HG03469 (cell line): Measurements from ENCODE around the gene SLC6A2.
A peak's percentile ranks its signal among the peaks of the same experiment; 100 is the strongest.

Source experiments
- ATAC-seq: cut with Tn5 transposase; IDR thresholded peaks from one replicate; pipeline ENCODE4 v1.9.1; 2021; ENCODE audit warnings: mild to moderate bottlenecking, moderate library complexity, moderate number of reproducible peaks; ENCODE audit not compliant: unreplicated experiment

SLC6A2 gene

DNA sequence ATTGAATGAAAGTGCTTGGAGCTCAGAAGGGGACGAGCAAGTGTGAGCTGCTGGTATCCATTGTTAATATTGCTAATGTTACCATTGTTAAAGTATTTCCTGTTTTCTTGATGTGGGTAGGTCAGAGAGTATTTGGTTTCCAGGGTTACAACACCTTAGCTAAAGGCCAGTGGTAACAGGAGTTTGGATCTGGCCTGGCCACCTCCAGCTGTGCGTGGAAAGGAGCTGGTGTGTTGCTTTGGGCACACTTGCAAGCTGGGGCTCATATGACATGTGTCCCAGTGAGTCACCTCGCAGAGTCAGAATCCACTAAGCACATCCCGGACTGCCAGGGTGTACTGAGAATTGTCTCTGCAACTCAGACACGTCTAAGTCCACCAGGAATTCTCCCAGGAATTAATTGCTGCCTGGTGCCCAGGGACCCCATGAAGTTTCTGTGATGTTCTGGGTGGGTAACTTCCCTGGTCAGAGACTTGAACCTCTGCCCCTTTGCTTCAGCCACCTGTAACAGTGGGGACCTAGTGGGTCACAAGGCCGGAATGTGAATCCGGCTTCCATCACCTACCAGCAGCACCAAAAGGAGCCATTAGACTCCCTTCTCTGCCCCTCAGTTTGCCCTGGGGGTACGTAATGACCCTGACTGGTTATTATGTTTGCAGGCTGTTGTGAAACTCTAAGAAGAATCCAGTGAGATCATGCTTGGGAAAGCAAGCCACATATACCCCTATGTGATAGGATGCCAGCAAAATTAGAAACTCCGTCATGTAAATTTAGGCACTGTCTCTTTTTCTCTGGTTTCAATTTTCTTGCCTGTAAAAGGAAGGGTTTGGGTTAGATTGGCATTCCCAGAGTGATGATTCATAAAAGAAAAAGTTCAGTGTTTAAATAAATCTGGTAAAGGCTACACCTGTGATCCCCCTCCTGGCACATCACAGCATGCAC is 12.8 kb downstream of the SLC6A2 start:
- no peak for ATAC-seq

DNA sequence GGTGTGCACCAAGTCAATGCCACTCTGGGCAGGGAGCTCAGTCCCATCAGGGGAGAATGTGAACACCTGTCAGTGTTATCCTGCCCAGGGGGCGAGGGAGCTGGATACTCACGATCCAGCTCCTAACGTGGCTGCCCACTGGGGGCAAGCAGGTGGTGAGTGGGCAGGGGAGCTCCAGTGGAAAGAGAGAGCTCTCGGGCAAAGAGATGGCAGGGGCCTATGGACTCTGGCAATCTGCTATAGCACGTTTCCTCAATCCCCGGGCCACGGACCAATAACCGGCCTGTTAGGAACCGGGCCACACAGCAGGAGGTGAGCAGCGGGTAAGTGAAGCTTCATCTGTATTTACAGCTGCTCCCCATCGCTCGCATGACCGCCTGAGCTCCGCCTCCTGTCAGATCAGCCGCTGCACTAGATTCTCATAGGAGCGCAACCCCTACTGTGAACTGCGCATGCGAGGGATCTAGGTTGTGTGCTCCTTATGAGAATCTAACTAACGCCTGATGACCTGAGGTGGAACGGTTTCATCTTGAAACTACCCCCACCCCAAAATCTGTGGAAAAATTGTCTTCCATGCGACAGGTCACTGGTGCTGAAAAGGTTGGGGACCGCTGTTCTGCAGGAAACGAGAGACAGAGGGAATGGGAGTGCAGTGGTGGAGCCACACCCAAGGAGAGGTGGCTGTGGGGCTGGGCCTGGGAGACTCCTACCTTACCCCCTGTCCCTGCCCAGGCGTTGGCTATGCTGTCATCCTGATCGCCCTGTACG is 15.6 kb downstream of the SLC6A2 start:
- ATAC-seq, result no peak

DNA sequence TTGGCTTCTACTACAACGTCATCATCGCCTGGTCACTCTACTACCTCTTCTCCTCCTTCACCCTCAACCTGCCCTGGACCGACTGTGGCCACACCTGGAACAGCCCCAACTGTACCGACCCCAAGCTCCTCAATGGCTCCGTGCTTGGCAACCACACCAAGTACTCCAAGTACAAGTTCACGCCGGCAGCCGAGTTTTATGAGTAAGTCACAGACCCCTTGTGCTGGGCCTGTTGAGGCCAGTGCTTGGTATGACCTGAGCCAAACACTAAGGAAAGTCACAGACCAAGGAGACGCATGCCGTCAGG is 16.1 kb downstream of the SLC6A2 start:
- no peak for ATAC-seq

DNA sequence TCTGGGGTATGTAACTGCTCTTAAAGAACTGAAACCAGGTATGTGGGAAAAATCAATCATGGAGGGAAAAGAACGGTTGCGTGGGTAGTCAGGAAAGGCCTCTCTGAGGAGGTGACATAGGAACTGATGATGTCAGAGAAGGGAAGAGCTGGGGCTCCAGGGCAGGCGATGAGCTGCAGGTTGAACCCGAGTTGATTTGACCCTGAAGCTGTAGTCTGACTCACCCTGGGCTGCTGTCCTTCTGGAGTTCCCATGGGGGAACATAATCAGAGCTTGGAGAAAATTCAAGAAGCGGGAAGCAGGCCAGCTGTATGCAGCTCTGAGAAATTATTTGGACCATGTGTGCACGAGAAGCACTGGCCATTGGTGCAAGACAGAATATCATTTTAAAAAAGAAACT is 16.7 kb downstream of the SLC6A2 start:
- no peak for ATAC-seq

DNA sequence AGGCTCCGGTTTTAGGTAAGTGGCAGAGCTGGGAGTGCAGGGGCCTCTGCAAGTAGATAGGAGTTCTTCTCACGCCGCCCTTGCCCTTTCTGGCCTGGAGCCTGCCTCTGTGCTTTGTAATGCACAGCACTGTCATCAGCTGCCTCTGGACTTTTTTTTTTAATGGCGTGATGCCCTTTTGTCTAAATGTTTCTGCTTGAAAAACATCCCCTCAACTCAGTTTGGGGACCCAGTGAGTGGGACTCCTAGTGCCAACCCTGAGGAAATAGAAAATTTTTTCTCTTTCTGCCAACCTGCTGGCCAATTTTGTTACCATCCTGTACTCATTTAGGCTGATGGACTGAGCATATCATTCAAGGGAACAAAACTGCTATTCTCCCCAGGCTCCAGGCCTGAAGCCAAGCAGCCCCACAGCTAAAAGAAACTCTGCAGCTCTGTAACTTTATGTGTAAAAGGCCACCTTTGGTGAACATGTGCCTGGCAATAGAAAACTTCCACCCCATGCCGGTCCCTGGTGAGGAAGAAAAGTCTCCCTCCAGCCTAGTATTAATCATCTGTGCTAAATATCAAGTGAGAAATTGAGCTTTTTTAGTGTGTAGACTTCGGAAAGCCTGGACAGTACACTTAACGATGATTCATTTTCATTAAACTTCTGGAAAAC is 22.5 kb downstream of the SLC6A2 start:
- ATAC-seq, result no peak

DNA sequence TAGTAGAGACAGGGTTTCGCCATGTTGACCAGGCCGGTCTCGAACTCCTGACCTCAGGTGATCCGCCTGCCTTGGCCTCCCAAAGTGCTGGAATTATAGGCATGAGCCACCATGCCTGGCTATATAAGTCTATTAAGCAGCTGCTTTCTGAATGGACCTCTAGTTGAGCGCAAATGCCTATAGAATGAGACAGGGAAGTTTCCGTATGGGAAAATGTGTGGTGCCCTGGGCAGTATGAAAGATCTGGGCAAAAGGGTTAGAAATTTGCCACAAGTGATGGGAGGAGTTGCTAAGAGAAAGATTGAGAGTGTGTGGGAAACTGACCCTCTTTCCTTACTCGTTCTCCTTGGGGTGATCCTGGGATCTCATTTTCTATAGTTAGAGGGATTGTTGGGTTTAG is 26.3 kb downstream of the SLC6A2 start:
- no peak for ATAC-seq

DNA sequence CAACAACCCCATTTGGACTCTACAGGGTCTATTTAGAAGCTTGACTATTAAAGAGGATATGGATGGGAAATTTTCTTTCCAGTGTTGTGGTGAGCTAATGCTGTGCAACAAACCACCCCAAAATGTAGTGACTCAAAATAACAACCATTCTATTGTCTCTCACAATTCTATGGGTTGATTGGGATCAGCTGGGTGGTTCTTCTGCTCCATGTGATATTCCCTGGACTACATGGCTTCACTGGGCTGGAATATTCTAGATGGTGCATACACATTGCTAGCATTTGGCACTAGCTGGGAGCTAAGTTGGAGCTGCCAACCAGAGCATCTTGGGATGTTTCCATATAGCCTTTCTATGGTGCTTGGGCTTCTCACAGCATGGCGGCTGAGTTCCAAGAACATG is 30.2 kb downstream of the SLC6A2 start:
- no peak for ATAC-seq

DNA sequence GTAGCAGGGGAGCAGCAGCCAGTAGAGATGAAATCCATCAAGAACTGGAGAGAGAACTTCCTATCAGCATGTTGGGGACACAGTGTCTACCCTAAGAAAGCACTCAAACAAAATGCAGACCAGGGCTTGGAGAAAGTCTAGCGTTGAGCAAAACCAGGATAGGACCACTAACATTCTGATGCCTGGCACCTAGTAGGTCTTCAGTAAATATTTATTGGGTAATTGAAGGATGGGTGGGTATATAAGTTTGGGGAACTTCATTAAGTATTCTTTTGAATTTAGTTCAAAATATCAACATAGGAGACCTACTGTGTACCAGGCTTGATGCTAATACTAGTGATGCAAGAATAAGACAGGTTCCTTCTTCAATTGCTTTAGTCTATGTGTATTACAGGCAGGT is 30.9 kb downstream of the SLC6A2 start:
- no peak for ATAC-seq

DNA sequence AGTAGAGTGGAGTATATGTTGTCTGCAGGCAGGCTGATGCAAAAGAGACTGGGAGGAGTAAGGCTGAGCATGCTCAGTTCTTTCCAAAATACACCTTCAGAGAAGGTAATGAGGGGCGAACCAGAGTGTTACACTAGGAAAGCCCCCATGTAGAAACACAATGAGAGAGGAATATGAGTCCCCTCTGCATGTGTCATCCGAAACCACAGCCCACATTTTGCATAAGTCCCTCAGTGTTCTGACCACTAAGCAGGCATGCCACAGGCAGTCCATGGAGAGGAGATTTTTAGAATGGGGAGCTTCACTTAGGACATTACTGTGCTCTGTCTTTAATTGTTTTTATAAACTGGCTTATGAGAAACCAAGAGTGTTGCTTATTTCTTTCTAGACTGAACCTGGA is 32.0 kb downstream of the SLC6A2 start:
- ATAC-seq, result no peak

DNA sequence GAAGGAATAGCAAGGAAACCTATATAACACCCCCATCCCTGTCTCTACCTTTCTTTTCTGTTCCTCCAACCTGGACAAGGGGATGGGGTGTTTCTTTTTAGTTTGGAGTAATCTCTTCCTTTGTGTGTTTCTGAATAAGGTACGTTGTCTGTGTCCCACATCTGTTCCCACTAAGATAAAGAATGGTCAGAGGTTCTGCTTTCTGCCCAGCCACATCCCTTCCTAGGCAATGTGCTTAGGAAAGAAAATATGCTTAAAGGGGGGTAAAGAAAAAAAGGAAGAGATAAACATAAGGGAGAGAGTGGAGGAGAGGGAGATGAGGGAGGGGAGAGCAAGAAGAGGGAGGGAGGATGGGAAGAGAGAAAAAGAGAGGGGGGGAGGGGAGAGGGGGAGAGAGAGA is 35.1 kb downstream of the SLC6A2 start:
- ATAC-seq, result no peak

DNA sequence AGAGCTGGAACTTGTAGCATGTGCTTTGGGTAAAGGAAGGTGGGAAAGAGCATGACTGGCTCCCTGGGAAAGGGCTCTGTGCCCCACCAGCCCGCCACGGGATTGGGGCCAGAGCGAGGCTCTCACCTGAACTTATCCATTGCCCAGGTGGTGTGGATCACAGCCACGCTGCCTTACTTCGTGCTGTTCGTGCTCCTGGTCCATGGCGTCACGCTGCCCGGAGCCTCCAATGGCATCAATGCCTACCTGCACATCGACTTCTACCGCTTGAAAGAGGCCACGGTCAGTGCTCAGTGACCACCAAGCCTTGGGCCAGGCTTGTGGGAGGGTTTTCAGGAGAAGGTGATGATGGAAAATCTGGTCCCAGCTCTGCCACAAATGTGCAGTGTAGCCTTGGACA is 36.0 kb downstream of the SLC6A2 start:
- ATAC-seq, result no peak

DNA sequence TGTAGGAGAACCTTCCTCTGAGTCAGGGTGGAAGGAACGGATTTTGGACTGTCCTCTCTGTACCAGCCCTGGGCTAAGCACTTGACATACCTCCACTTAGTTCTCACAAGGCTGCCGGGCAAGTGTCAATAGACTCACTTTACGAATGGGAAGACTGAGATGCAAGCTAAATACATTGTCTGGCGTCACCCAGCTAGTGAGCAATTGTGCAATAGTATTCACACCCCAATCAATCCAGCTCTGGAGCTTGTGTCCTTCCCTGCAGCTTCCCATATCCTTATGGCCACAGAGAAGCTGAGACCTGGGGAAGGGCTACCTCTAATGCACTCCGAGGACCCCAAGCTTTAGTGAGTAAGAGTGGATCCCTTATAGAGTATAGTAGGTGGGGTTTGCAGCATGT is 39.8 kb downstream of the SLC6A2 start:
- ATAC-seq, result no peak

DNA sequence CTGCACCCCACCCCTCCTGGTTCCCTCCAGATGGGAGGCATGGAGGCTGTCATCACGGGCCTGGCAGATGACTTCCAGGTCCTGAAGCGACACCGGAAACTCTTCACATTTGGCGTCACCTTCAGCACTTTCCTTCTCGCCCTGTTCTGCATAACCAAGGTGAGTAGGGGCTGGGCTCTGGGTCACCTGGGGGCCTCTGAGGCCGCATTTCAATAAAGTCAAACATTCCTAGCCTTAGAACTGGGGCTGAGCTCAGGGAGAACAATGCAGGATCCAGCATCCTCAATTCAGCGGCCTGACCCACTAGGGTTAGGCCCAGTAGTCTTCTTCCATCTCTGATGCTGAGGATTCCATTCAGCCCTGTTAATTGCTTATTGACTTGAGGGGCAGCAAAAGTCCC is 42.1 kb downstream of the SLC6A2 start:
- no peak for ATAC-seq

DNA sequence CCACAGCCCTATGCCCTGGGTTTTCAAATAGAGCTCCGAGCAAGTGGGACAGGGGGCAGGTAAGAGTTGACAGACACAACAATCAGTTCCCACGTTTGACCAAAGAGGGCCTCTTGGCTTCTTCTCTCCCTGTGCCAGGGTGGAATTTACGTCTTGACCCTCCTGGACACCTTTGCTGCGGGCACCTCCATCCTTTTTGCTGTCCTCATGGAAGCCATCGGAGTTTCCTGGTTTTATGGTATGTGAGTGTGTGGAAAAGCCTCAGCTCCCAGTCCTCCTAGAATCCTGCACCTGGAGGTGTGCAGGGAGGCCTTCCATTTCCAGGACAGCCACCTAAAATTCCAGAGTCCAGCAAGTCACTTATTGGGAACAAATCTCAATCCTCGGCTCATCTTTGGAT is 42.5 kb downstream of the SLC6A2 start:
- ATAC-seq, result no peak

DNA sequence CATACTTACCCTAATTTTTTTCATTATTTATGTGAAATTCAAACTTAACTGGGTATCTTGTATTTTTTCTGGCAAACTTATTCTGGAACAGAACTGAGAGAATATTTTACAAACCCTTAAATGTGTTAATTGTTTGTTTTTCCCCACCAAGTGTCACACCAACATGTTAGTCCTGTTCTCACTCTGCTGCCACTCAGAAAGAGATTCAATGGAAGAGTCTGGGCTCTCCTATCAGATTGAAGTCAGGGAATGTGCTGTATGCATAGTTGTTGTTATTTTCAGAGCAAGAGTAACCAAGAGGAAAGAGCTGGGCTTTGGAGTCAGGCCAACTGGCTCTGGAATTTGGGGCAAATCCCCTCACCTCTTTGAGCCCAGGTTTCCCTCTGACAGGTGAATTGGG is 43.2 kb downstream of the SLC6A2 start:
- no peak for ATAC-seq

DNA sequence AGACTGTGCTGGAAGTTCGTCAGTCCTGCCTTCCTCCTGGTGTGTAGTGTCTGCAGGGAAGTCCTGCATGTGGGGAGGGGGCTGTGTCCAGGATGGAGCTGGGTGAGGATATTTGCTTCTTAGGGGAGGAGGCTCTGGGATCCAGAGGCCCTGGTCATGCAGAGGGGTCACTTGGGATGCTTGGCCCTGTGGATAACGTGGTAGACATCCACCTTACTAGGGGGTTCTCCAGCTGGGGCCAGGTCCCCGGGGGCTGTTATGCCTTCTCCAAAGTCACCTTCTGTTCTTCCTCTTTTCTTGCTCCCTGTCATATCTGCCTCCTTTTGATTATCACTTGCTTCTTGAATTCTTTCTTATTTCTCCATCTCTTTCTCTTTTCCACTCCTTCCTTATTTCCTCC is 43.8 kb downstream of the SLC6A2 start:
- no peak for ATAC-seq

DNA sequence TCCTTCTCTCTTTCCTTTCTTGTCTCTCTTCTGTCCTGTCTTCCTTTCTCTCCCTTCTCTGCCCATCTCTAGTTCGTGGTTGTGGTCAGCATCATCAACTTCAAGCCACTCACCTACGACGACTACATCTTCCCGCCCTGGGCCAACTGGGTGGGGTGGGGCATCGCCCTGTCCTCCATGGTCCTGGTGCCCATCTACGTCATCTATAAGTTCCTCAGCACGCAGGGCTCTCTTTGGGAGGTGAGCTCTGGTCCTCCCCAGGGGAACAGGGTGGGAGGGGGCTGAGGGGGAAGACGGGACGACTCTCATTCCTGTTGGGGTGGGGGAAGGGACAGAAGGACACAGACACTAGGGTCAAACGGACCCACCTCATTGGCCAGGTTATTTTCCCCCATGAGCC is 44.3 kb downstream of the SLC6A2 start:
- ATAC-seq, result no peak

DNA sequence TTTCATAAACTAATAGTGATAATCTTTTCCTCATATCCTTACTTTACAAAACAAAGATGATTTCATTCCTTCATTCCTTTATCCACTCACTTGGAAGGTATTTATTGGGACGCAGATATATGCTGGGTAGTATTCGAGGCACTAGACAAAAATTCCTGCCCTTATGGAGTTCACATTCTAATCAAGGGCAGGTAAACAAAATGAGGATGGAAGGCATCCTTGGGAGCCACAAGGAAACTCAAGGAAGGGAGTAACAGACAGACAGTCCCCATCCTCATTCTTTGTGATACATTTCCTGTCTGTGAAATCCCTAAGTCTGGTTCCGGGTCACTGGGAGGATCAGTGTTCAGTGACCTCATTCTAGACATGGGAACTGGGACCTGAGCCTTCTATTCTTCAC is 45.2 kb downstream of the SLC6A2 start:
- no peak for ATAC-seq

DNA sequence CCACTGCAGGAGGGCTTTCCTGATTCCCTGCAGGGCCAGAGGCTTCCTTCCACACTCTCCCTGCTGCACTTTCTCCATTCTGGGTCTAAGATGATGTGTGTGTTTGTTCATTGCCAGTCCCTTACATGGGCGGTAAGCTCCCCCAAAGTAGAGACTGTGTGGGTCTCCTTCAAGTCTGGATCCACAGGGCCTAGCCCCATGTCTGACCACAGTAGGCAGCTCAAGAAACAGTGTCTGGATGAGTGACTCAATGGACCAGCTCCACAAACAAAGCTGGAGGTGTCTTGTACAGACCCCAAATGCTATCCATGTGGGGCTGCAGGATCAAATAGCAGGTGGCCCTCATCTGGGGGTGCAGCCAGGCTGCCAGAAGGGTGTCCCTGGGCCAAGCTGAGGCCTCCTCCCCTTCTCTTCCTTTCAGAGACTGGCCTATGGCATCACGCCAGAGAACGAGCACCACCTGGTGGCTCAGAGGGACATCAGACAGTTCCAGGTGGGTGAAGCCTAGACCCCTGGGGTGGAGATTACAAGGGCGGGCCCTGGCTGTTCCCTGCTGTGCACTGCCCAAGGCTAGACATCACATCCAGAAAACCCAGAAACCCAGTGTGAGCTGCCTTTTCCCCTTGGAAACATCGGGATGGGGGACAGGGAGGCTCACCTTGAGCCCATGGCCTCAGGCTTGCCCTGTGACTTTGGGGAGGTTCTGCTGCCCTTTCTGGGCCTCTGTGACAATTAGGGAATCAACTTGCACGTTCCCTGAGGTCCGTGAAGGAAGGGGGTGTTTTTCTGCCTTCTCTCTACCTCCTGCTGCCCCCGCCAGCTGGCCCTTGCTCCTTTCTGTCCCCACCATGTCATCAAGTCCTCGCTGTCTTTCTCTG is 45.9 kb downstream of the SLC6A2 start:
- ATAC-seq, result peak; percentile 55

DNA sequence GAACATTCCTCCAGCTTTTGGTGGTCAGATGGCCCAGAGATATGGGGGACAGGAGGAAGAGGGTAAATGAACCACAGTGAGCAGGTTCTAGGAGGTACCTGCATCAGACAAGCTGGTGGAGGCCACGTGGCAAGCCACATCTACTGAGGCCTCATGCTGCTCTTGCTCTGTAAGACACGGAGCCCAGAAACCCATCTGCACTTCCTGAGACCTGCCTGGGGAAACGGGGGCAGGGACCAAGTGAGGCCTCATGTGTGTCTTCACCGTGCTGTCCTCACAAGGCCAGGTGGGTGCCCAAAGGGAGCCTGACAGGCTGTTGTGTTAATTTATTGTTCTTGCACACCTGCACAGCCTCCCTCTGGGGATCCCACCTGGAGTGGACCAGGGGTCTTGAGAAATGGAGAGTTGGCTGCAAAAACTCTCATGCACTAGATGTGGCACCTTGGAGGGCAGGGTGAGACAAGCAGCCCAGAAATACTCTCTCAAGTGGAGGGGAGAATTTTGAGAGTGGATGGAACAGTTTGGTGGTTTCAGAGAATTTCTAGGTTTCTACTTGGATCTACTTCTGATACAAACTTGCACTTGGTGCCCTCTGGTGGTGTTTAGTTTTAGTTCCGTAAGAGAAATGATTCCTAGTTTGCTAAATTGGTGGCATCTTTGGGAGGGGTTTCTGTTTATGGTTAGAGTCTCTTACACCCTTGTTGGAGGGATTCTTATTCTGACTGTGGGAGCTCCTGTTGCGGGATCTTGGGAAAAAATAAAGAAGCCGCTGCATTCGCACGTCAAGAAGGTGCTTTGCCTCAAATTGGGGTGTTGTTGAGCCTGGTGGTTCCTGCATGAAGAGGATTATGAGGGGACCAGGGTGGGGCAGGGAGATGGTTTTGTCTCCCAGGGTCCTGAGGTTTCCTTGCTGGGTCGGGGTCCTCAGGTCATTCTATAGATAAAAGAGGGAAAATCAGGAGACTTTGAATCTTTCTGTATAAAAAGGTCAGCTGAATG is 47.5 kb downstream of the SLC6A2 start:
- no peak for ATAC-seq
